ENCODE data around the gene SH3BP5L. TPM values are rescaled to one million over a fixed set of nuclear protein-coding genes. Genes with fewer than 3 reads are reported as not detected.

Gene SH3BP5L
- total and polyA plus RNA-seq, 2 of the 8 experiments (the other 6 are each of a cell fraction or from before 2014, with no cell fraction given), result 20.2 to 28.4 TPM

DNA sequence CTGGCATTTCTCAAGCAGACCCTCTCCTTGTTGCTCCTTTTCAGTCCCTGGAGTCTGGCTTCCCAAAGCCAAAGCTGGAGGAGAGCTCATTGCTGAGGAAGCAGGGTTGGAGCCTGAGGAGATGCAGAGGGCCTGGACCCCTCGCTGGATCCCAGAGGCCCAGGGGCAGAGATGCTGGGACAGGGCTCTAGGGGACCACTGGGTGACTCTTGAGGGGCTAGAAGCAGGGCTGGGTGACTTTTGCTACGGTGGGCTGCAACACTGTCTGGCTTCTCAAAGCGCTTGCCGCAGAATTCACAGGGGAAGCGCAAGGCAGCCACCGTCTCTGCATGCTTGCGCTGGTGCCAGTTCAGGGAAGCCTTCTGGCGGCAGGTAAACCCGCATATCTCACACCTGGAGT is 24.4 kb upstream of the SH3BP5L start:
- CTCF ChIA-PET (ENCODE audit: partially characterized antibody), result interaction anchor here (0.8 to 4.1 kb wide), 4 partner anchors 8 to 57 kb away, joined by 3 to 27 read pairs (median 4); no protein-coding TSS in a partner anchor
- H2AK5ac ChIP-seq (ENCODE audit: low read depth, low read length), result no peak overlapping the region
- TF ChIP-seq HDAC6 (IDR thresholded peaks at IDR 0.05; ENCODE audit: low read depth, low read length), result no peak
- no peak for TF ChIP-seq KDM4A (IDR thresholded peaks at IDR 0.05; ENCODE audit: low read depth, low read length, severe bottlenecking)
- TF ChIP-seq BCL11A (IDR thresholded peaks at IDR 0.05; ENCODE audit: low read depth in 2 of 2, low read length in 2 of 2), result no peak

More for the DNA sequence above, 24.4 kb upstream of the SH3BP5L start:
- Histone ChIP-seq H4K91ac (replicated peaks; ENCODE audit: insufficient read length, low read length) (no peak overlapping the region), H3K27me3 (replicated peaks in 1 of 4; ENCODE audit: control insufficient read depth in 3 of 4, extremely low read depth in 1 of 4, insufficient read depth in 3 of 4, low read length in 3 of 4) (no peaks in the 10 kb centered on the region), H2BK5ac (ENCODE audit: low read depth, low read length) (no peak overlapping the region), H2BK15ac (ENCODE audit: low read length) (no peak overlapping the region), H3K9me3 (ENCODE audit: insufficient read depth in 2 of 2, low read depth in 1 of 2, low read length in 1 of 2) (no peaks in the 10 kb centered on the region), H3K4me3 (ENCODE audit: extremely low read depth in 1 of 4, insufficient read depth in 2 of 4, low read depth in 3 of 4, low read length in 4 of 4) (no peak overlapping the region), H3K27ac (ENCODE audit: low read depth, low read length) (no peak overlapping the region), H3K4ac (replicated peaks; ENCODE audit: insufficient read length, low read depth, low read length) (no peak overlapping the region), H3K18ac (ENCODE audit: extremely low read depth, low read length) (no peak overlapping the region), H3K36me3 (ENCODE audit: control insufficient read depth in 2 of 4, insufficient read depth in 4 of 4, low read length in 3 of 4) (peaks cover 10 to 41% (median 39%) of the 10 kb centered on the region in 4 experiments), H3K79me1 (ENCODE audit: low read depth, low read length) (0 out of 2 replicates have a peak, but pooled peaks cover 2% of the 10 kb centered on the region), H2AFZ (ENCODE audit: low read length) (no peak overlapping the region), H2BK120ac (replicated peaks; ENCODE audit: low read depth, low read length) (no peak overlapping the region), H3K14ac (ENCODE audit: insufficient read length) (no peak overlapping the region), H4K8ac (ENCODE audit: extremely low read depth, insufficient read depth, low read length) (no peak overlapping the region), H2BK20ac (ENCODE audit: low read length) (no peak overlapping the region), H4K20me1 (replicated peaks in 1 of 2; ENCODE audit: control insufficient read depth in 1 of 2, insufficient read depth in 2 of 2, low read length in 2 of 2) (peaks cover 7 to 24% of the 10 kb centered on the region in 2 experiments), H3K4me2 (ENCODE audit: insufficient read depth in 1 of 2, low read depth in 2 of 2, low read length in 2 of 2) (no peak overlapping the region), H3K23me2 (ENCODE audit: low read depth, low read length) (no peaks in the 10 kb centered on the region), H3K4me1 (replicated peaks in 1 of 4; ENCODE audit: control insufficient read depth in 3 of 4, insufficient read depth in 4 of 4, low read length in 3 of 4) (no peaks in the 10 kb centered on the region), H3K56ac (replicated peaks; ENCODE audit: insufficient read length, low read depth, low read length) (no peak overlapping the region), H3K79me2 (ENCODE audit: control insufficient read depth in 1 of 2, insufficient read depth in 2 of 2, low read length in 2 of 2) (no peaks in the 10 kb centered on the region), H2BK12ac (ENCODE audit: low read depth, low read length) (no peak overlapping the region), H4K5ac (ENCODE audit: insufficient read length, low read depth, low read length) (no peak overlapping the region), H3K23ac (ENCODE audit: insufficient read length) (no peak overlapping the region), H3K9ac (replicated peaks in 1 of 4; ENCODE audit: extremely low read depth in 1 of 4, low read depth in 3 of 4, low read length in 3 of 4) (no peak overlapping the region)
- POLR2A ChIA-PET (ENCODE audit: partially characterized antibody), result interaction anchor here (0.8 to 6.7 kb wide), 5 partner anchors 8 to 64 kb away, joined by 3 to 47 read pairs (median 4); partner anchors contain the start of genes ZNF672 and ZNF692
- 97% methylated on average over 7 of the region's 9 CpGs; no CpG with 5 or more reads in 1 of the 2 experiments for WGBS, 2 experiments (ENCODE audit: extremely low coverage in 1 of 2, insufficient coverage in 1 of 2, insufficient read length in 1 of 2, insufficient replicate concordance in 2 of 2, low coverage in 1 of 2, low lambda C conversion rate in 2 of 2, missing lambda C conversion rate in 1 of 2)
- no peak for FAIRE-seq
- DNase-seq (ENCODE audit: low read depth in 1 of 2, low spot score in 2 of 2), result no peak

All from H1 (cell line).